Fibroblast of lung (primary cell): Measurements from ENCODE around the gene ASB11. TPM values are rescaled to one million over a fixed set of nuclear protein-coding genes. Genes with fewer than 3 reads are reported as not detected.

Source experiments
- DNase-seq, 2 donors: peaks; one replicate each; pipeline versions ENCODE4 v3.0.0 to v3.0.0-alpha.2; 2010; ENCODE audit warnings: low read depth in 2 of 2
- H2AFZ ChIP-seq: 2 replicates; pipeline ENCODE4 v1.5.1; 2012; ENCODE audit warnings: low read length, control low read depth, inconsistent platforms
- H3K27ac ChIP-seq: 2 replicates; pipeline ENCODE4 v1.5.1; 2011; ENCODE audit warnings: low read length, control low read depth; ENCODE audit not compliant: insufficient read depth
- H3K27me3 ChIP-seq: 2 replicates; pipeline ENCODE4 v1.5.1; 2011; ENCODE audit warnings: mild to moderate bottlenecking, low read length; ENCODE audit not compliant: control insufficient read depth, insufficient read depth
- H3K36me3 ChIP-seq: 2 replicates; pipeline ENCODE4 v1.5.1; 2011; ENCODE audit warnings: low read length; ENCODE audit not compliant: control insufficient read depth, insufficient read depth
- H3K4me1 ChIP-seq: 2 replicates; pipeline ENCODE4 v1.5.1; 2011; ENCODE audit warnings: low read length; ENCODE audit not compliant: control insufficient read depth, insufficient read depth; ENCODE audit errors: extremely low read depth
- H3K4me2 ChIP-seq: 2 replicates; pipeline ENCODE4 v1.5.1; 2011; ENCODE audit warnings: low read length, control low read depth; ENCODE audit not compliant: insufficient read depth; ENCODE audit errors: extremely low read depth
- H3K4me3 ChIP-seq, 4 experiments: fragments of 200-600 bp in 1 of 4; sonication (generic) in 1 of 4; replicated peaks in 1 of 4; 2 replicates each; pipeline ENCODE4 v1.5.1; 2011 to 2016; ENCODE audit warnings: low read length in 4 of 4, low read depth in 3 of 4, mild to moderate bottlenecking in 3 of 4, control low read depth in 2 of 4, inconsistent platforms in 1 of 4, mixed read lengths in 1 of 4; ENCODE audit not compliant: insufficient read depth in 1 of 4; ENCODE audit errors: control extremely low read depth in 1 of 4
- H3K79me2 ChIP-seq: 2 replicates; pipeline ENCODE4 v1.5.1; 2012; ENCODE audit warnings: mild to moderate bottlenecking, low read length, inconsistent platforms; ENCODE audit not compliant: control insufficient read depth, insufficient read depth
- H3K9ac ChIP-seq: 2 replicates; pipeline ENCODE4 v1.5.1; 2011; ENCODE audit warnings: mild to moderate bottlenecking, low read length, control low read depth; ENCODE audit not compliant: insufficient read depth
- H3K9me3 ChIP-seq: 2 replicates; pipeline ENCODE4 v1.5.1; 2012; ENCODE audit warnings: low read depth, low read length; ENCODE audit not compliant: control insufficient read depth, insufficient read depth
- H4K20me1 ChIP-seq: 2 replicates; pipeline ENCODE4 v1.5.1; 2011; ENCODE audit warnings: low read length; ENCODE audit not compliant: control insufficient read depth, insufficient read depth; ENCODE audit errors: extremely low read depth
- CTCF ChIP-seq, 2 donors: IDR thresholded peaks in 1 of 2; conservative IDR thresholded peaks in 1 of 2; 1 replicate in 1 of 2; 2 replicates in 1 of 2; pipeline ENCODE4 v1.5.1; 2011 to 2012; ENCODE audit warnings: low read length in 2 of 2, control low read depth in 1 of 2, inconsistent platforms in 1 of 2, low read depth in 1 of 2, mild to moderate bottlenecking in 1 of 2
- EZH2 ChIP-seq: IDR thresholded peaks from 2 replicates; pipeline ENCODE4 v1.5.1; 2012; ENCODE audit warnings: low read length, control low read depth, mild to moderate bottlenecking; ENCODE audit errors: missing control alignments
- polyA plus RNA-seq, 2 donors: library from polyadenylated mRNA; depleted of rRNA in 1 of 2; stranded (reverse) in 1 of 2; unstranded in 1 of 2; fragments of >200 nt; gene quantifications; 2 replicates each; pipeline ENCODE4 v1.2.1, GENCODE V29; 2011 to 2012; ENCODE audit warnings: missing spikeins in 1 of 2
- total RNA-seq: library from RNA; depleted of rRNA; stranded (reverse); fragments of >200 nt; gene quantifications from 2 replicates; pipeline ENCODE4 v1.2.1, GENCODE V29; 2014

ASB11 gene
- total and polyA plus RNA-seq, 2 donors (not counting 1 experiment from before 2014, with no cell fraction given): not detected

- TF ChIP-seq EZH2 (no peak), CTCF (conservative IDR thresholded peaks at IDR 0.05 in 1 of 2, IDR thresholded peaks at IDR 0.05 in 1 of 2; ENCODE audit: low read depth in 1 of 2, low read length in 2 of 2) (no peak)
- H3K4me2 ChIP-seq: no peak overlapping the region
- no peaks in the 10 kb centered on the region for H3K79me2 ChIP-seq
- no peak overlapping the region for H3K27ac ChIP-seq
- H2AFZ ChIP-seq: no peak overlapping the region
- H3K4me3 ChIP-seq: no peak overlapping the region
- DNase-seq: no peak
- no peaks in the 10 kb centered on the region for H4K20me1 ChIP-seq
- H3K36me3 ChIP-seq: no peaks in the 10 kb centered on the region
- H3K27me3 ChIP-seq: no peaks in the 10 kb centered on the region
- H3K9me3 ChIP-seq: no peaks in the 10 kb centered on the region
- no peak overlapping the region for H3K9ac ChIP-seq
- no peaks in the 10 kb centered on the region for H3K4me1 ChIP-seq
Measured at GRCh38 chrX:15320297-15320696, 4.9 kb upstream of the ASB11 start.

- H4K20me1 ChIP-seq: no peaks in the 10 kb centered on the region
- no peak overlapping the region for H3K9ac ChIP-seq
- no peak overlapping the region for H2AFZ ChIP-seq
- H3K4me3 ChIP-seq: no peak overlapping the region
- H3K79me2 ChIP-seq: no peaks in the 10 kb centered on the region
- no peak for DNase-seq
- no peaks in the 10 kb centered on the region for H3K27me3 ChIP-seq
- H3K36me3 ChIP-seq: no peaks in the 10 kb centered on the region
- no peaks in the 10 kb centered on the region for H3K4me1 ChIP-seq
- no peak overlapping the region for H3K4me2 ChIP-seq
- no peaks in the 10 kb centered on the region for H3K9me3 ChIP-seq
- no peak overlapping the region for H3K27ac ChIP-seq
- TF ChIP-seq EZH2 (no peak), CTCF (conservative IDR thresholded peaks at IDR 0.05 in 1 of 2, IDR thresholded peaks at IDR 0.05 in 1 of 2; ENCODE audit: low read depth in 1 of 2, low read length in 2 of 2) (no peak)
Measured at GRCh38 chrX:15319075-15319474, 3.6 kb upstream of the ASB11 start.

GRCh38 chrX:15314472-15314871 lies 968 bp downstream of the ASB11 start:
- Histone ChIP-seq H3K27me3 (no peaks in the 10 kb centered on the region), H3K4me1 (no peaks in the 10 kb centered on the region), H3K79me2 (no peaks in the 10 kb centered on the region), H2AFZ (no peak overlapping the region), H4K20me1 (no peaks in the 10 kb centered on the region), H3K36me3 (no peaks in the 10 kb centered on the region), H3K27ac (no peak overlapping the region), H3K4me2 (no peak overlapping the region), H3K9ac (no peak overlapping the region), H3K4me3 (no peak overlapping the region), H3K9me3 (no peaks in the 10 kb centered on the region)
- no peak for DNase-seq
- TF ChIP-seq EZH2 (no peak), CTCF (conservative IDR thresholded peaks at IDR 0.05 in 1 of 2, IDR thresholded peaks at IDR 0.05 in 1 of 2; ENCODE audit: low read depth in 1 of 2, low read length in 2 of 2) (no peak)
